Neuronal stem cell (in vitro differentiated cells): ENCODE measurements around the gene EGLN2.

ENCODE experiments used
- DNase-seq: peaks from one replicate; pipeline ENCODE4 v3.0.0-alpha.2; 2013; ENCODE audit warnings: low spot score
- H2AFZ ChIP-seq: one replicate; pipeline ENCODE4 v1.6.1; 2013; ENCODE audit warnings: mild to moderate bottlenecking, low read length, inconsistent platforms
- H2AK5ac ChIP-seq: 2 replicates; pipeline ENCODE4 v1.6.1; 2013; ENCODE audit warnings: low read depth, mild to moderate bottlenecking, inconsistent platforms, low read length, moderate library complexity, mixed read lengths
- H2BK120ac ChIP-seq: 2 replicates; pipeline ENCODE4 v1.6.1; 2013; ENCODE audit warnings: low read depth, mild to moderate bottlenecking, inconsistent platforms, low read length, moderate library complexity, mixed read lengths
- H2BK12ac ChIP-seq: one replicate; pipeline ENCODE4 v1.6.1; 2013; ENCODE audit warnings: low read length, inconsistent platforms
- H2BK15ac ChIP-seq: 2 replicates; pipeline ENCODE4 v1.6.1; 2013; ENCODE audit warnings: mild to moderate bottlenecking, low read length, inconsistent platforms, mixed read lengths
- H2BK5ac ChIP-seq: one replicate; pipeline ENCODE4 v1.6.1; 2013; ENCODE audit warnings: inconsistent platforms, mild to moderate bottlenecking, low read length, moderate library complexity
- H3K14ac ChIP-seq: one replicate; pipeline ENCODE4 v1.6.1; 2013; ENCODE audit warnings: low read length, inconsistent platforms
- H3K18ac ChIP-seq: 2 replicates; pipeline ENCODE4 v1.6.1; 2013; ENCODE audit warnings: low read length, inconsistent platforms
- H3K23ac ChIP-seq: 2 replicates; pipeline ENCODE4 v1.6.1; 2013; ENCODE audit warnings: low read depth, mild to moderate bottlenecking, mixed read lengths, low read length, inconsistent platforms; ENCODE audit not compliant: poor library complexity
- H3K27ac ChIP-seq: replicated peaks from 3 replicates; pipeline ENCODE4 v1.5.1; 2013; ENCODE audit warnings: low read length, inconsistent platforms
- H3K27me3 ChIP-seq, 3 experiments: 2 replicates each; pipeline ENCODE4 v1.6.1; 2013; ENCODE audit warnings: low read length in 3 of 3, mild to moderate bottlenecking in 2 of 3, inconsistent platforms in 1 of 3, low read depth in 1 of 3, mixed read lengths in 1 of 3, moderate library complexity in 1 of 3; ENCODE audit not compliant: control insufficient read depth in 3 of 3, insufficient read depth in 3 of 3
- H3K36me3 ChIP-seq, 2 donors: replicated peaks in 1 of 2; 2 replicates each; pipeline ENCODE4 v1.6.1; 2013; ENCODE audit warnings: low read length in 2 of 2; ENCODE audit not compliant: control insufficient read depth in 2 of 2, insufficient read depth in 2 of 2
- H3K4ac ChIP-seq: 2 replicates; pipeline ENCODE4 v1.6.1; 2013; ENCODE audit warnings: inconsistent platforms, mild to moderate bottlenecking, low read length, moderate library complexity
- H3K4me1 ChIP-seq, 2 donors: 1 replicate in 1 of 2; 2 replicates in 1 of 2; pipeline ENCODE4 v1.6.1; 2013; ENCODE audit warnings: low read length in 2 of 2, low read depth in 1 of 2; ENCODE audit not compliant: control insufficient read depth in 2 of 2, insufficient read depth in 1 of 2
- H3K4me2 ChIP-seq: one replicate; pipeline ENCODE4 v1.6.1; 2013; ENCODE audit warnings: mild to moderate bottlenecking, low read length, inconsistent platforms; ENCODE audit not compliant: insufficient read depth, poor library complexity, severe bottlenecking
- H3K4me3 ChIP-seq, 2 donors: 2 replicates each; pipeline ENCODE4 v1.5.1; 2013; ENCODE audit warnings: low read length in 2 of 2, mild to moderate bottlenecking in 2 of 2, inconsistent platforms in 1 of 2, moderate library complexity in 1 of 2
- H3K79me1 ChIP-seq: one replicate; pipeline ENCODE4 v1.6.1; 2013; ENCODE audit warnings: low read depth, mild to moderate bottlenecking, inconsistent platforms, low read length, moderate library complexity
- H3K9ac ChIP-seq: one replicate; pipeline ENCODE4 v1.6.1; 2013; ENCODE audit warnings: mild to moderate bottlenecking, low read depth, low read length, inconsistent platforms; ENCODE audit not compliant: poor library complexity
- H3K9me3 ChIP-seq, 2 donors: replicated peaks in 1 of 2; 2 replicates each; pipeline versions ENCODE3 to v1.6.1; 2013; ENCODE audit warnings: low read length in 2 of 2, mild to moderate bottlenecking in 2 of 2, inconsistent platforms in 1 of 2, low read depth in 1 of 2, mixed read lengths in 1 of 2, moderate library complexity in 1 of 2; ENCODE audit not compliant: control insufficient read depth in 2 of 2, insufficient read depth in 1 of 2
- H4K8ac ChIP-seq: one replicate; pipeline ENCODE4 v1.6.1; 2013; ENCODE audit warnings: low read depth, mild to moderate bottlenecking, inconsistent platforms, low read length, moderate library complexity
- H4K91ac ChIP-seq: one replicate; pipeline ENCODE4 v1.6.1; 2013; ENCODE audit warnings: low read length, low read depth, mild to moderate bottlenecking, inconsistent platforms; ENCODE audit not compliant: poor library complexity
- WGBS, 2 donors: extraction: QIAGEN DNeasy Blood & Tissue Kit; methylation state at CpG; one replicate each; pipeline ENCODE4 v1.1.7; 2013; ENCODE audit warnings: missing lambda C conversion rate in 2 of 2, mixed read lengths in 1 of 2; ENCODE audit not compliant: insufficient read length in 2 of 2, insufficient replicate concordance in 1 of 2; ENCODE audit errors: extremely low coverage in 2 of 2; 5-methylcytosine and 5-hydroxymethylcytosine counted together

Gene EGLN2

GRCh38 chr19:40802300-40803169 lies 3.5 kb downstream of the EGLN2 start:
- no peak overlapping the region for H4K8ac ChIP-seq
- peak overlapping the region; percentile 2 for H2BK5ac ChIP-seq
- peak overlapping the region; percentile 29 for H3K23ac ChIP-seq
- H4K91ac ChIP-seq: no peak overlapping the region
- H3K4ac ChIP-seq: no peak overlapping the region
- no peak overlapping the region for H3K18ac ChIP-seq
- no CpG with 5 or more reads among the region's 11 CpGs for WGBS, 2 donors
- no peak overlapping the region for H3K14ac ChIP-seq
- H3K4me1 ChIP-seq: peaks cover 47 to 58% of the 10 kb centered on the region in 2 donors
- no peak for DNase-seq
- no peak overlapping the region for H2AK5ac ChIP-seq
- H3K36me3 ChIP-seq: peaks cover 32 to 70% of the 10 kb centered on the region in 2 donors
- H3K4me2 ChIP-seq: no peak overlapping the region
- no peaks in the 10 kb centered on the region for H3K27me3 ChIP-seq
- no peak overlapping the region for H2BK12ac ChIP-seq
- H3K4me3 ChIP-seq: peak overlapping the region in 1 of 2 donors; percentile 11
- no peak overlapping the region for H2AFZ ChIP-seq
- H3K79me1 ChIP-seq: peaks cover 33% of the 10 kb centered on the region
- H3K9ac ChIP-seq: peak overlapping the region; percentile 78
- no peaks in the 10 kb centered on the region for H3K9me3 ChIP-seq
- H2BK15ac ChIP-seq: no peak overlapping the region
- H2BK120ac ChIP-seq: no peak overlapping the region
- H3K27ac ChIP-seq: no peak overlapping the region

DNA sequence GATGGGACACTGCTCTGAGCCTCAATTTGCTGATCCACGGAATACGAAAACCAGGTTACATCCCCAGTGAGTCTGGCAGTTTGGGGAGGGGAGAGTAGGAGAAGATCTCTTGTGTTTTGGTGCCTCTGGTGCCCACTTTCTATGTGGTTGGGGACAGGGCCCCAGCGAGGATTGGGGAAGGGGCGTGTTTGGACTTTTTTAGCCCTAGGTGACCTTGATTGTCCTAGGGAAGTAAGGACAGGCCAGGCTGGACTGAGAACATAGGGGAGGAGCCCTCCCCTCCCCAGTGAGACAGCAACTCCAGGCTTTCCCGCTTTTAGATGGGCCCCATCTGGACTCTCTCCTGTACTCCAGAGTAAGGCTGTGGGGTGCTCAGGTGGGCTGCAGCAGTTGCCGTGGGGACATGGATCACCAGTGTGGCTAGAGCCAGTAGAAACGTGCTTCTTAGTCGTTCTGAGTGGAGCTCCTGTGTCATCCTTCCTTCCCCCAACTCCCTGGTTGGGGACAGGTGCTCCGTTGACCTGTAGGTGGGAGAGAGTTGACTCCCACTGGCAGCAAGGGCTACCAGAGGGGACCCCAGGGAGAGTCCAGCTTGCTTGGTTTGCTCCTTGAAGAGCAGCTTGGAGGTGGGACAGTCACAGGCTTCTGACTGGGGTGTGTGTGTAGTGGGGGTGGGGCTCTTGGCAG lies 4.3 kb downstream of the EGLN2 start:
- Histone ChIP-seq H3K14ac (no peak overlapping the region), H3K4me2 (no peak overlapping the region), H3K9ac (peak overlapping the region; percentile 38), H3K23ac (no peak overlapping the region), H3K9me3 (no peaks in the 10 kb centered on the region), H4K91ac (no peak overlapping the region), H3K27me3 (no peaks in the 10 kb centered on the region), H3K18ac (no peak overlapping the region), H2AFZ (no peak overlapping the region), H3K36me3 (peaks cover 40 to 78% of the 10 kb centered on the region in 2 donors), H3K4me3 (no peak overlapping the region), H3K27ac (no peak overlapping the region), H4K8ac (no peak overlapping the region), H2BK12ac (no peak overlapping the region), H3K4ac (no peak overlapping the region), H2BK5ac (peak overlapping the region; percentile 2), H3K4me1 (peaks cover 46 to 61% of the 10 kb centered on the region in 2 donors), H2AK5ac (no peak overlapping the region), H2BK15ac (no peak overlapping the region), H3K79me1 (peaks cover 32% of the 10 kb centered on the region), H2BK120ac (no peak overlapping the region)
- WGBS, 2 donors: no CpG with 5 or more reads among the region's 9 CpGs
- no peak for DNase-seq

- H3K4me2 ChIP-seq: no peak overlapping the region
- no peak overlapping the region for H3K4me3 ChIP-seq
- peak overlapping the region; percentile 2 for H2BK5ac ChIP-seq
- H3K18ac ChIP-seq: no peak overlapping the region
- no peak overlapping the region for H4K8ac ChIP-seq
- no peak overlapping the region for H2BK15ac ChIP-seq
- peaks cover 44 to 86% of the 10 kb centered on the region in 2 donors for H3K36me3 ChIP-seq
- peaks cover 46 to 61% of the 10 kb centered on the region in 2 donors for H3K4me1 ChIP-seq
- no peak overlapping the region for H2BK120ac ChIP-seq
- no CpG with 5 or more reads among the region's 6 CpGs for WGBS, 2 donors
- peaks cover 32% of the 10 kb centered on the region for H3K79me1 ChIP-seq
- no peak overlapping the region for H3K14ac ChIP-seq
- H3K27ac ChIP-seq: no peak overlapping the region
- no peak overlapping the region for H2AK5ac ChIP-seq
- H3K4ac ChIP-seq: no peak overlapping the region
- H4K91ac ChIP-seq: no peak overlapping the region
- no peak overlapping the region for H2BK12ac ChIP-seq
- peak overlapping the region; percentile 51 for H3K23ac ChIP-seq
- H3K9me3 ChIP-seq: no peaks in the 10 kb centered on the region
- H3K27me3 ChIP-seq: no peaks in the 10 kb centered on the region
- H2AFZ ChIP-seq: no peak overlapping the region
- no peak for DNase-seq
- peak overlapping the region; percentile 38 for H3K9ac ChIP-seq
These were observed 5.1 kb downstream of the EGLN2 start for GRCh38 chr19:40803857-40804782.
